GM10248 (cell line): Measurements from ENCODE around the gene ACOX2.

ENCODE experiments used
- CTCF ChIA-PET: fragments of 300-600 bp; sonication (Branson Sonifier 250); formaldehyde crosslinking; extraction: SDS; loops from one replicate; lab custom pipeline; 2021; ENCODE audit warnings: antibody characterized with exemption; lab: Yijun Ruan, JAX
- POLR2A ChIA-PET: fragments of 350-650 bp; sonication (Branson Sonifier 250); formaldehyde crosslinking; extraction: SDS; loops from one replicate; lab custom pipeline; 2020; ENCODE audit warnings: antibody characterized with exemption; lab: Yijun Ruan, JAX
- DNase-seq: peaks from one replicate; pipeline ENCODE4 v3.0.0; 2012; ENCODE audit errors: extremely low spot score
- TF ChIP-seq, protein P1 (sequence below): IDR thresholded peaks from 2 replicates; pipeline ENCODE4 v1.5.1; 2012; ENCODE audit warnings: mild to moderate bottlenecking, low read depth; ENCODE audit errors: extremely low read depth, missing control alignments, control extremely low read depth

Gene ACOX2

DNA sequence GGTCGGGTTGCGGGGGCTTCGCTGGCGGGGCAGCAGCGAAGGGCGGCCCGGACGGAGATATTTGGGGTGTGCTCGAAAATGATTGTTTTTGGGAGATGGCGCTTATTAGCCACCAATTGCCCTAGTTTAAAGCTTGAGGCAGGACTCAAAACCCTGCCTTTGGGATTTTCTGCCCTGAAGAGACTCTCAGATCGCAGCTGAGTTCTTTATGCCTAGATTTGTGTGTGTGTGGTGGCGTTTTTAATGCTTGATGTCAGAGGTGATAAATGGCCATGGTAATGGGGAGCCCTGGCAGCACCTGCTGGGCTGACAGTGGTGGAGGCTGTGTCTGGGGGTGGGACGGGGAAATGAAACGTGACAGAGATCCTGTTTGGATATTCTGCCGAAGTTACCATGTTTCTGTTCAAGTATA is 44.5 kb downstream of the ACOX2 start:
- DNase-seq: peak; percentile 45
- TF ChIP-seq, protein P1, sequence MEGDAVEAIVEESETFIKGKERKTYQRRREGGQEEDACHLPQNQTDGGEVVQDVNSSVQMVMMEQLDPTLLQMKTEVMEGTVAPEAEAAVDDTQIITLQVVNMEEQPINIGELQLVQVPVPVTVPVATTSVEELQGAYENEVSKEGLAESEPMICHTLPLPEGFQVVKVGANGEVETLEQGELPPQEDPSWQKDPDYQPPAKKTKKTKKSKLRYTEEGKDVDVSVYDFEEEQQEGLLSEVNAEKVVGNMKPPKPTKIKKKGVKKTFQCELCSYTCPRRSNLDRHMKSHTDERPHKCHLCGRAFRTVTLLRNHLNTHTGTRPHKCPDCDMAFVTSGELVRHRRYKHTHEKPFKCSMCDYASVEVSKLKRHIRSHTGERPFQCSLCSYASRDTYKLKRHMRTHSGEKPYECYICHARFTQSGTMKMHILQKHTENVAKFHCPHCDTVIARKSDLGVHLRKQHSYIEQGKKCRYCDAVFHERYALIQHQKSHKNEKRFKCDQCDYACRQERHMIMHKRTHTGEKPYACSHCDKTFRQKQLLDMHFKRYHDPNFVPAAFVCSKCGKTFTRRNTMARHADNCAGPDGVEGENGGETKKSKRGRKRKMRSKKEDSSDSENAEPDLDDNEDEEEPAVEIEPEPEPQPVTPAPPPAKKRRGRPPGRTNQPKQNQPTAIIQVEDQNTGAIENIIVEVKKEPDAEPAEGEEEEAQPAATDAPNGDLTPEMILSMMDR: no peak
- ChIA-PET POLR2A (no interaction called here), CTCF (interaction anchor here (0.6 to 5.1 kb wide), 27 partner anchors 8 to 314 kb away, joined by 3 to 32 read pairs (median 4); partner anchors contain the start of genes HTD2, PDHB and RPP14)

- TF ChIP-seq, protein P1: peak; percentile 96
- DNase-seq: peak; percentile 96
Measured at GRCh38 chr3:58491506-58492402, 45.2 kb downstream of the ACOX2 start, which contains the start of gene KCTD6. Gene KCTD6 (plus strand): TSS chr3:58492096. CDS start chr3:58498756, 6,660 bp downstream.

GRCh38 chr3:58490860-58491501 is 46.0 kb downstream of the ACOX2 start:
- ChIA-PET POLR2A (interaction anchor here (0.5 kb wide), 1 partner anchor 1085 kb away, joined by 3 read pairs; no protein-coding TSS in a partner anchor), CTCF (interaction anchor here (0.8 to 5.1 kb wide), 29 partner anchors 9 to 274 kb away, joined by 3 to 32 read pairs (median 3); partner anchors contain the start of genes HTD2, PDHB and RPP14)
- DNase-seq: no peak
- TF ChIP-seq, protein P1: no peak

More at GRCh38 chr3:58491506-58492402, 45.2 kb downstream of the ACOX2 start, which contains the start of gene KCTD6:
- CTCF ChIA-PET: interaction anchor here (0.6 to 5.1 kb wide), 38 partner anchors 8 to 313 kb away, joined by 3 to 32 read pairs (median 3); partner anchors contain the start of genes HTD2, PDHB and RPP14
- POLR2A ChIA-PET: no interaction called here

DNA sequence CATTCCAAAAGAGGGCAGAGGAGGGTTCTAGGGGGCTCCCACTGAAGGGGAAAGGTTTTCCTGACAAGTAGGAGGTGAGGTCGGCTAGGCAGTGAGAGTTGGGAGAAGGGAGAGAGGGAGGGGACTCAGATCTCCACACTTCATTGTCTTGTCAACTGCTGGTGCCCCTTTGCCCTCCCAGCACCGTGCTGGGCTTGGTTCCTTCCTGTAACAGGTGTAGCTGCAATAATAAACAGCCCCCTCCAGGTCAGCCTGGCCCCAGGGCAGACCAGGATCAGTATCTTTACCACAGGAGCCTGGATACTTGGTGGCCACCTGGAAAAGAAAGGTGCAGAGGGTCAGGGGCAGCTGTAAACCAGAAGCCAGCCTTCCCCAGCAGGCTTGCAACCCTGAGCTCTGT is 48.0 kb downstream of the ACOX2 start:
- DNase-seq: no peak
- ChIA-PET POLR2A (no interaction called here), CTCF (interaction anchor here (3.0 kb wide), 1 partner anchor 25 kb away, joined by 9 read pairs; no protein-coding TSS in a partner anchor)
- TF ChIP-seq, protein P1: no peak

GRCh38 chr3:58487140-58487886 is 49.7 kb downstream of the ACOX2 start:
- TF ChIP-seq, protein P1: no peak
- POLR2A ChIA-PET: interaction anchor here (0.6 kb wide), 1 partner anchor 893 kb away, joined by 4 read pairs; no protein-coding TSS in a partner anchor
- CTCF ChIA-PET: interaction anchor here (0.8 to 3.0 kb wide), 7 partner anchors 12 to 181 kb away, joined by 3 to 9 read pairs (median 3); partner anchors contain the start of genes HTD2 and RPP14
- DNase-seq: no peak
